GM18867 (cell line): Measurements from ENCODE around the gene ATP6V1G1.
"Not testable (repeated sequence)": the region's sequence is repeated elsewhere in the genome, so short reads cannot be mapped to it uniquely, and the experiment has no call there.

ENCODE experiments used
- ATAC-seq: cut with Tn5 transposase; IDR thresholded peaks from one replicate; pipeline ENCODE4 v1.9.1; 2021; ENCODE audit warnings: mild to moderate bottlenecking, moderate library complexity; ENCODE audit not compliant: unreplicated experiment

ATP6V1G1 gene

GRCh38 chr9:114576779-114577178, 10.8 kb upstream of the ATP6V1G1 start:
- ATAC-seq = not testable (repeated sequence)

- not testable (repeated sequence) for ATAC-seq
Observed at GRCh38 chr9:114578134-114578533, 9.4 kb upstream of the ATP6V1G1 start.

- ATAC-seq = no peak
Observed at GRCh38 chr9:114580609-114581193, 6.9 kb upstream of the ATP6V1G1 start.

- ATAC-seq = no peak
Observed at GRCh38 chr9:114583371-114584155, 4.0 kb upstream of the ATP6V1G1 start.

- ATAC-seq = no peak
Observed at GRCh38 chr9:114588210-114588609, 641 bp downstream of the ATP6V1G1 start.

- ATAC-seq = no peak
Observed at GRCh38 chr9:114588651-114589526, 1.3 kb downstream of the ATP6V1G1 start.

- no peak for ATAC-seq
Observed at GRCh38 chr9:114590328-114590727, 2.8 kb downstream of the ATP6V1G1 start.

- no peak for ATAC-seq
Observed at GRCh38 chr9:114591291-114591787, 3.8 kb downstream of the ATP6V1G1 start.

- no peak for ATAC-seq
Observed at GRCh38 chr9:114591849-114592248, 4.3 kb downstream of the ATP6V1G1 start.

- no peak for ATAC-seq
Observed at GRCh38 chr9:114592356-114592755, 4.8 kb downstream of the ATP6V1G1 start.

GRCh38 chr9:114594136-114594535, 6.6 kb downstream of the ATP6V1G1 start:
- no peak for ATAC-seq

- not testable (repeated sequence) for ATAC-seq
Observed at GRCh38 chr9:114600502-114601248, 13.1 kb downstream of the ATP6V1G1 start.

- ATAC-seq = not testable (repeated sequence)
Observed at GRCh38 chr9:114601787-114602186, 14.2 kb downstream of the ATP6V1G1 start.

- no peak for ATAC-seq
Observed at GRCh38 chr9:114602620-114603019, 15.1 kb downstream of the ATP6V1G1 start.

GRCh38 chr9:114603248-114603647, 15.7 kb downstream of the ATP6V1G1 start:
- no peak for ATAC-seq

- no peak for ATAC-seq
Observed at GRCh38 chr9:114604989-114605388, 17.4 kb downstream of the ATP6V1G1 start.

GRCh38 chr9:114606068-114606467, 18.5 kb downstream of the ATP6V1G1 start:
- ATAC-seq = no peak

GRCh38 chr9:114606597-114607207, 19.1 kb downstream of the ATP6V1G1 start:
- no peak for ATAC-seq

- peak; percentile 26 for ATAC-seq
Observed at GRCh38 chr9:114607671-114608524, 20.3 kb downstream of the ATP6V1G1 start.
